Calu3 (cell line): Measurements from ENCODE around the gene MPO. TPM values are rescaled to one million over a fixed set of nuclear protein-coding genes. Genes with fewer than 3 reads are reported as not detected.
A peak's percentile ranks its signal among the peaks of the same experiment; 100 is the strongest.

Experiments
- Bru-seq: library from RNA; stranded (reverse); fragments of 400-500 nt; gene quantifications from one replicate; lab custom pipeline; 2021; lab: Mats Ljungman, UMichigan
- BruChase-seq, 2 experiments: library from RNA; stranded (reverse); fragments of 400-500 nt; gene quantifications; one replicate each; lab custom pipeline; 2021; lab: Mats Ljungman, UMichigan
- BruUV-seq: library from RNA; stranded (reverse); fragments of 400-500 nt; replicated peaks from 2 replicates; lab custom pipeline; 2021; lab: Mats Ljungman, UMichigan
- CTCF ChIA-PET: fragments of 300-600 bp; sonication (Branson Sonifier 250); formaldehyde crosslinking; loops from one replicate; lab custom pipeline; 2022; ENCODE audit warnings: antibody characterized with exemption; lab: Charles Lee
- DNase-seq: peaks from one replicate; pipeline ENCODE4 v3.0.0; 2022
- H3K27ac Mint-ChIP-seq: one replicate; pipeline ENCODE4 v1.8.0; 2022; ENCODE audit warnings: mixed read lengths; ENCODE audit not compliant: unreplicated experiment
- H3K27me3 Mint-ChIP-seq: one replicate; pipeline ENCODE4 v1.8.0; 2022; ENCODE audit warnings: mixed read lengths; ENCODE audit not compliant: unreplicated experiment
- H3K36me3 Mint-ChIP-seq: one replicate; pipeline ENCODE4 v1.8.0; 2022; ENCODE audit warnings: mild to moderate bottlenecking, moderate library complexity, mixed read lengths; ENCODE audit not compliant: insufficient read depth, unreplicated experiment
- H3K4me1 Mint-ChIP-seq: one replicate; pipeline ENCODE4 v1.8.0; 2022; ENCODE audit warnings: mild to moderate bottlenecking, low read depth, mixed read lengths; ENCODE audit not compliant: unreplicated experiment
- H3K4me3 Mint-ChIP-seq: one replicate; pipeline ENCODE4 v1.8.0; 2022; ENCODE audit warnings: mild to moderate bottlenecking, low read depth, moderate library complexity, mixed read lengths; ENCODE audit not compliant: unreplicated experiment
- H3K9me3 Mint-ChIP-seq: one replicate; pipeline ENCODE4 v1.8.0; 2022; ENCODE audit warnings: low read depth, mixed read lengths; ENCODE audit not compliant: unreplicated experiment
- CTCF ChIP-seq: fragments of 200-600 bp; IDR thresholded peaks from one replicate; pipeline ENCODE4 v1.8.0; 2022; ENCODE audit warnings: antibody characterized with exemption; ENCODE audit not compliant: unreplicated experiment
- intact Hi-C: fragments of 100-400 bp; cut with micrococcal nuclease; formaldehyde crosslinking; loops from one replicate; pipeline ENCODE4 v1.10.0; 2022; ENCODE audit not compliant: unreplicated experiment
- long read RNA-seq: library from polyadenylated mRNA; stranded (forward); transcript quantifications from one replicate; pipeline ENCODE4 v2.0.0, GENCODE V29; 2022
- total RNA-seq: library from RNA; stranded (reverse); gene quantifications from 2 replicates; pipeline ENCODE4 v1.2.3, GENCODE V29; 2022

MPO gene
- total RNA-seq (not detected in 2 replicates), Bru-seq, nascent RNA (not detected), BruChase-seq, experiment 1, labeled RNA remaining after a 6-hour chase (not detected), BruChase-seq, experiment 2, labeled RNA remaining after a 2-hour chase (not detected)
- long read RNA-seq, result 0 reads

GRCh38 chr17:58280480-58281217 is at the start of gene MPO:
Gene MPO (minus strand): TSS chr17:58280935. CDS start chr17:58280758, 177 bp downstream.
- H3K4me3 Mint-ChIP-seq, result no peak within 1 kb of the TSS
- H3K27ac Mint-ChIP-seq, result no peak within 1 kb of the TSS
- H3K27me3 Mint-ChIP-seq, result peaks cover 88% of the 10 kb centered on the region
- intact Hi-C loops, result no loop called here
- no peak for TF ChIP-seq CTCF
- no peaks in the 10 kb centered on the region for H3K4me1 Mint-ChIP-seq
- no TSS peak for BruUV-seq
- no peaks in the 10 kb centered on the region for H3K9me3 Mint-ChIP-seq
- peaks cover 4% of the 10 kb centered on the region for H3K36me3 Mint-ChIP-seq
- no peak for DNase-seq
- CTCF ChIA-PET, result no interaction called here

GRCh38 chr17:58329810-58330537 is 49.2 kb upstream of the MPO start:
- peaks cover 47% of the 10 kb centered on the region for H3K27me3 Mint-ChIP-seq
- intact Hi-C loops, result no loop called here
- TF ChIP-seq CTCF, result no peak
- no peaks in the 10 kb centered on the region for H3K4me1 Mint-ChIP-seq
- H3K36me3 Mint-ChIP-seq, result peaks cover 4% of the 10 kb centered on the region
- BruUV-seq, result no TSS peak
- no peak overlapping the region for H3K27ac Mint-ChIP-seq
- no peaks in the 10 kb centered on the region for H3K9me3 Mint-ChIP-seq
- CTCF ChIA-PET, result no interaction called here
- no peak overlapping the region for H3K4me3 Mint-ChIP-seq
- no peak for DNase-seq

GRCh38 chr17:58329035-58329809 is 48.5 kb upstream of the MPO start:
- CTCF ChIA-PET, result no interaction called here
- Mint-ChIP-seq H3K4me3 (no peak overlapping the region), H3K9me3 (no peaks in the 10 kb centered on the region), H3K27ac (no peak overlapping the region), H3K36me3 (peaks cover 4% of the 10 kb centered on the region), H3K4me1 (no peaks in the 10 kb centered on the region), H3K27me3 (peaks cover 54% of the 10 kb centered on the region)
- no TSS peak for BruUV-seq
- peak; percentile 16 for TF ChIP-seq CTCF
- no peak for DNase-seq
- intact Hi-C loops, result no loop called here
